B cell (primary cell): ENCODE results near the gene MTERF1. TPM values are rescaled to one million over a fixed set of nuclear protein-coding genes. Genes with fewer than 3 reads are reported as not detected.
"Not testable (repeated sequence)": the region's sequence is repeated elsewhere in the genome, so short reads cannot be mapped to it uniquely, and the experiment has no call there.

ENCODE experiments used
- ATAC-seq: fragments of 200-7000 bp; cut with Tn5 transposase; one replicate; pipeline ENCODE4 v1.10.0; 2021; ENCODE audit warnings: low read depth, mild to moderate bottlenecking, moderate number of reproducible peaks, moderate library complexity
- CTCF ChIA-PET: fragments of 350-600 bp; sonication (Branson Sonifier 250); formaldehyde crosslinking; loops from one replicate; lab custom pipeline; 2021; ENCODE audit warnings: antibody characterized with exemption, inconsistent platforms; lab: Charles Lee
- POLR2A ChIA-PET: fragments of 350-600 bp; sonication (Branson Sonifier 250); formaldehyde crosslinking; loops from one replicate; lab custom pipeline; 2021; ENCODE audit warnings: antibody characterized with exemption; lab: Charles Lee
- DNase-seq: peaks from one replicate; pipeline ENCODE4 v3.0.0; 2013
- H2AFZ ChIP-seq: 2 replicates; pipeline ENCODE4 v1.6.1; 2012; ENCODE audit warnings: mild to moderate bottlenecking, low read depth, low read length; ENCODE audit not compliant: insufficient read depth, poor library complexity, severe bottlenecking
- H3K27ac ChIP-seq, 2 donors: 1 replicate in 1 of 2; 2 replicates in 1 of 2; pipeline ENCODE4 v1.5.1; 2012 to 2013; ENCODE audit warnings: low read length in 2 of 2, mild to moderate bottlenecking in 2 of 2, moderate library complexity in 1 of 2
- H3K27me3 ChIP-seq, 4 experiments: fragments of 200-600 bp in 1 of 4; sonication (generic) in 1 of 4; replicated peaks in 1 of 4; 1 replicate in 2 of 4; 2 replicates in 2 of 4; pipeline versions ENCODE4 v1.6.1 to v1.7.0; 2013 to 2016; ENCODE audit warnings: low read length in 3 of 4, mild to moderate bottlenecking in 2 of 4, mixed read lengths in 1 of 4, moderate library complexity in 1 of 4; ENCODE audit not compliant: insufficient read depth in 4 of 4, control insufficient read depth in 3 of 4; ENCODE audit errors: control extremely low read depth in 1 of 4
- H3K36me3 ChIP-seq, 2 experiments: replicated peaks in 1 of 2; 1 replicate in 1 of 2; 2 replicates in 1 of 2; pipeline versions ENCODE4 v1.6.1 to v1.7.1; 2013; ENCODE audit warnings: low read length in 1 of 2; ENCODE audit not compliant: insufficient read depth in 2 of 2, control insufficient read depth in 1 of 2; ENCODE audit errors: control extremely low read depth in 1 of 2, extremely low read depth in 1 of 2
- H3K4me1 ChIP-seq, 2 donors: fragments of 200-600 bp in 1 of 2; sonication (generic) in 1 of 2; 1 replicate in 1 of 2; 2 replicates in 1 of 2; pipeline versions ENCODE4 v1.5.1 to v1.6.1; 2013 to 2017; ENCODE audit warnings: low read length in 2 of 2; ENCODE audit not compliant: control insufficient read depth in 2 of 2, insufficient read depth in 2 of 2
- H3K4me2 ChIP-seq: replicated peaks from 2 replicates; pipeline ENCODE3; 2012; ENCODE audit warnings: mild to moderate bottlenecking, low read depth, low read length; ENCODE audit not compliant: poor library complexity, severe bottlenecking
- H3K4me3 ChIP-seq, 5 experiments: fragments of 200-600 bp in 1 of 5; sonication (generic) in 1 of 5; 1 replicate in 3 of 5; 2 replicates in 2 of 5; pipeline versions ENCODE4 v1.5.1 to v1.7.0; 2011 to 2016; ENCODE audit warnings: low read length in 4 of 5, mild to moderate bottlenecking in 4 of 5, low read depth in 2 of 5, control low read depth in 1 of 5, moderate library complexity in 1 of 5; ENCODE audit not compliant: insufficient read depth in 1 of 5; ENCODE audit errors: control extremely low read depth in 1 of 5, extremely low read depth in 1 of 5
- H3K79me2 ChIP-seq: fragments of 200-600 bp; sonication (generic); one replicate; pipeline ENCODE4 v1.6.0; 2016; ENCODE audit warnings: low read length; ENCODE audit not compliant: control insufficient read depth, insufficient read depth
- H3K9ac ChIP-seq: fragments of 200-600 bp; sonication (generic); 2 replicates; pipeline ENCODE4 v1.6.1; 2017; ENCODE audit warnings: mild to moderate bottlenecking, low read length, moderate library complexity
- H3K9me3 ChIP-seq, 3 donors: one replicate each; pipeline versions ENCODE4 v1.6.1 to v1.7.1; 2013; ENCODE audit warnings: low read length in 2 of 3; ENCODE audit not compliant: control insufficient read depth in 2 of 3, insufficient read depth in 1 of 3; ENCODE audit errors: control extremely low read depth in 1 of 3
- H4K20me1 ChIP-seq: 2 replicates; pipeline ENCODE4 v1.6.0; 2012; ENCODE audit warnings: mild to moderate bottlenecking, low read length; ENCODE audit not compliant: insufficient read depth, control insufficient read depth, poor library complexity, severe bottlenecking
- H3K27ac Mint-ChIP-seq: one replicate; pipeline ENCODE4 v1.8.0; 2021; ENCODE audit warnings: mixed read lengths
- H3K27me3 Mint-ChIP-seq: one replicate; pipeline ENCODE4 v1.8.0; 2021; ENCODE audit warnings: mixed read lengths
- H3K4me1 Mint-ChIP-seq: one replicate; pipeline ENCODE4 v1.8.0; 2021; ENCODE audit warnings: mixed read lengths
- H3K4me3 Mint-ChIP-seq: one replicate; pipeline ENCODE4 v1.8.0; 2021; ENCODE audit warnings: mixed read lengths
- H3K9me3 Mint-ChIP-seq: one replicate; pipeline ENCODE4 v1.8.0; 2022; ENCODE audit warnings: mixed read lengths; ENCODE audit not compliant: insufficient read depth
- CTCF ChIP-seq: fragments of 200-600 bp; IDR thresholded peaks from one replicate; pipeline ENCODE4 v1.8.0; 2022; ENCODE audit warnings: antibody characterized with exemption, mild to moderate bottlenecking
- EZH2 ChIP-seq: IDR thresholded peaks from 2 replicates; pipeline ENCODE4 v1.6.1; 2012; ENCODE audit warnings: borderline replicate concordance, low read depth, mild to moderate bottlenecking, moderate library complexity, low read length; ENCODE audit not compliant: insufficient read depth, poor library complexity, severe bottlenecking
- WGBS: methylation state at CpG from one replicate; pipeline ENCODE4 v1.1.5; 2013; ENCODE audit warnings: missing lambda C conversion rate; ENCODE audit not compliant: insufficient coverage; 5-methylcytosine and 5-hydroxymethylcytosine counted together
- intact Hi-C: fragments of 100-400 bp; cut with micrococcal nuclease; formaldehyde crosslinking; loops from one replicate; pipeline ENCODE4 v1.10.0; 2022
- polyA plus RNA-seq: library from polyadenylated mRNA; depleted of rRNA; stranded (reverse); fragments of >200 nt; gene quantifications from 2 replicates; pipeline ENCODE4 v1.2.3, GENCODE V29; 2012
- total RNA-seq, 2 donors: library from RNA; stranded (reverse); fragments of 120-200 nt in 1 of 2; gene quantifications; 1 replicate in 1 of 2; 2 replicates in 1 of 2; pipeline versions ENCODE4 v1.2.3 to v1.2.4, GENCODE V29; 2013 to 2022

Gene MTERF1
- total and polyA plus RNA-seq, 2 donors (not counting 1 experiment from before 2014, with no cell fraction given), result 5.4 to 34.4 TPM

- H3K9me3 Mint-ChIP-seq, H3K4me1 Mint-ChIP-seq: not testable (repeated sequence)
Measured at GRCh38 chr7:91887336-91888213, 7.1 kb upstream of the MTERF1 start.

GRCh38 chr7:91883676-91884362, 3.3 kb upstream of the MTERF1 start:
- DNase-seq, result no peak
- no peak overlapping the region for H3K4me3 Mint-ChIP-seq
- intact Hi-C loops, result loop anchor here (5.0 kb wide), 3 partner anchors 293 to 1482 kb away; partner anchors contain the start of genes CLDN12 and LRRD1
- Histone ChIP-seq H3K27ac (no peak overlapping the region), H3K36me3 (no peaks in the 10 kb centered on the region), H3K4me1 (peaks cover 10 to 12% of the 10 kb centered on the region in 2 donors), H2AFZ (no peak overlapping the region), H3K27me3 (no peaks in the 10 kb centered on the region), H3K4me3 (no peak overlapping the region), H3K9me3 (peaks cover 0 to 21% (median 0%) of the 10 kb centered on the region in 3 donors), H3K79me2 (peaks cover 16% of the 10 kb centered on the region), H3K4me2 (no peak overlapping the region), H3K9ac (no peak overlapping the region), H4K20me1 (no peaks in the 10 kb centered on the region)
- POLR2A ChIA-PET, result no interaction called here
- WGBS, result 100% methylated on average over 1 of the region's 1 CpG
- H3K4me1 Mint-ChIP-seq, result peaks cover 22% of the 10 kb centered on the region
- H3K9me3 Mint-ChIP-seq, result peaks cover 2% of the 10 kb centered on the region
- H3K27me3 Mint-ChIP-seq, result peaks cover 3% of the 10 kb centered on the region
- no peak overlapping the region for H3K27ac Mint-ChIP-seq
- CTCF ChIA-PET, result interaction anchor here (1.2 kb wide), 1 partner anchor 795 kb away, joined by 4 read pairs; no protein-coding TSS in a partner anchor
- no peak for ATAC-seq
- no peak for TF ChIP-seq CTCF
- TF ChIP-seq EZH2, result no peak

More at GRCh38 chr7:91887336-91888213, 7.1 kb upstream of the MTERF1 start:
- peaks cover 0 to 23% (median 0%) of the 10 kb centered on the region in 3 donors for H3K9me3 ChIP-seq
- DNase-seq, H3K4me3 ChIP-seq, H3K27me3 Mint-ChIP-seq, H3K4me3 Mint-ChIP-seq, H4K20me1 ChIP-seq, H3K27me3 ChIP-seq, POLR2A ChIA-PET, H2AFZ ChIP-seq, ATAC-seq, H3K79me2 ChIP-seq, H3K27ac Mint-ChIP-seq, H3K36me3 ChIP-seq, H3K27ac ChIP-seq, H3K9ac ChIP-seq, intact Hi-C loops, CTCF ChIA-PET, H3K4me1 ChIP-seq, H3K4me2 ChIP-seq: not testable (repeated sequence)
- WGBS, result 94% methylated on average over 46 of the region's 54 CpGs
